ENCODE results near the gene LIX1L.

Gene LIX1L

GRCh38 chr1:145893306-145894055 is 64.3 kb downstream of the LIX1L start:
- no peak for DNase-seq (ENCODE audit: low spot score)

DNA sequence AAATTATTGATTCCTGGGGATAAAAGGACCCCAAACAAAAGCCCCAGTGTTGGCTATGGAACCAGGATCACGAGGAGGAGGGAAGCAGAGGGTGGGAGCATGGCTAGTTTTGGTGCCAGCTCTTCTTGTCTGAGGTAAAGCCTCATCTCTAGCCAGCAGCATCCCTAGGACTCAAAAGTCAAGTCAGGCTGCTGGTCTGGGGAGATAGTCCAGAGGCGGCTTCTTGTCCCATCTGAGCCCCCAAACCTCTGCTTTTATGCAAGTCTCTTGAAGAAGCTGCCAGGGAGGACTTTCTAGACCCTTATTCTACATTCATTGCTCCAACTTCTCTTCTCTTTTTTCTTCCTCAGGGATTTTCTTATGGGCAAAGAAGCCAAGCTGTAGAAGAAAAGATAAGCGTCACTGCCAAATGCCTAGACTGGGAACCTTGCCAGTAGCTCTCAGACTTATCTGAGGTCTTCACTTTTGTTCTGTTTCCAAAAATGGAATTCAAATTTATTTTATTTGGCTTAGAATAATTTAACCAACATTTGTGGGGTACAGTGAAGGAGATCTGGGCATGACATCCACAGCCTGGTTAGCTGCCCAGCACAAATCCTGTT is 65.2 kb downstream of the LIX1L start:
- DNase-seq (ENCODE audit: low spot score) = no peak

GRCh38 chr1:145891587-145892485 is 66.0 kb downstream of the LIX1L start:
- DNase-seq (ENCODE audit: low spot score) = peak; percentile 74

GRCh38 chr1:145891143-145891542 is 66.7 kb downstream of the LIX1L start:
- no peak for DNase-seq (ENCODE audit: low spot score)

DNA sequence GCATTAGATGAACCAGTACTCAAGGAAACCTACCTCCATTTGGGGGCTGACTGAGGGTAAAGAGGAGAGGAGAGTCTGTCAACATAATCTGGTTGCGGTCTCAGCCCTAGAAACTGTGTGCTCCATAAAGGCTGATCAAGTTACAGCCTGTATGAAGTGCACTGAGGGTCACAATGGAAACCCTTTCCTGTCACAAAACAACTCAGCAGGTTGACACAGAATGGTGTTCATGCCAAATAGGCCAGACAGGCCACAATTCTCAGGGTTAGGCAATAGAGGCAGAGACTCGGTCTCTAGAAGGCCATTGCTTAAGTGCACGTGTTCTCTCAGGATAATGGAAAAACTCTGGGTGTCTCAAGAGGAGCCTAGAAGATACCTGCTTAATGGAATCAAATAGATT is 68.1 kb downstream of the LIX1L start:
- no peak for DNase-seq (ENCODE audit: low spot score)

- no peak for DNase-seq (ENCODE audit: low spot score)
Measured at GRCh38 chr1:145887631-145888030, 70.2 kb downstream of the LIX1L start.

DNA sequence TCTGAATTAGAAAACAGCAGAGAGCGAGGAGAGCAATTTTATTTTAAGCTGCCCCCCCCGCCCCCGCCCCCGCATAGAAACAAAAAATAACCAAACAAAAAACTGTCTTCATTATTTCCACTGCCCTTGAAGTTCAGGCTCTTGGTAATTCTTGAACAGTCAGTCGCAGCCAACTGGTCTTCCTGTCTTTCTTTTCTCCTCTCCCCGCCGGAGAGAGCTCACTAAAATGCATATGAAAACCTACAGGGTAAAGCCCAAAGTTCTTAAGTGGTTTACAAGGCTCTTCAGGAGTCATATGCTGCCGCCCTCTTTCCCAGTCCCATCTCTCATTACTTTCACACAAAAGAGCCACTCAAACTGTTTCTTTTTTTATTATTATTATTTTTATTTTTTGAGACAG is 71.0 kb downstream of the LIX1L start:
- no peak for DNase-seq (ENCODE audit: low spot score)

- DNase-seq (ENCODE audit: low spot score) = no peak
Measured at GRCh38 chr1:145886390-145886789, 71.4 kb downstream of the LIX1L start.

- DNase-seq (ENCODE audit: low spot score) = peak; percentile 96
Measured at GRCh38 chr1:145885738-145886287, 72.0 kb downstream of the LIX1L start, which contains the start of gene ANKRD35. Gene ANKRD35, minus strand, starts transcription at chr1:145885866. Its CDS starts 108 bp downstream, at chr1:145885758.

GRCh38 chr1:145884675-145885074 is 73.1 kb downstream of the LIX1L start:
- no peak for DNase-seq (ENCODE audit: low spot score)
